Glutamatergic neuron (in vitro differentiated cells): Measurements from ENCODE around the gene GRID1. TPM values are rescaled to one million over a fixed set of nuclear protein-coding genes. Genes with fewer than 3 reads are reported as not detected.

Experiments
- DNase-seq: peaks from one replicate; pipeline ENCODE4 v3.0.0; 2022
- H3K27ac Mint-ChIP-seq: one replicate; pipeline ENCODE4 v1.8.0; 2020; ENCODE audit warnings: mild to moderate bottlenecking, mixed read lengths, inconsistent platforms; ENCODE audit not compliant: unreplicated experiment
- H3K27me3 Mint-ChIP-seq: one replicate; pipeline ENCODE4 v1.8.0; 2020; ENCODE audit warnings: mild to moderate bottlenecking, moderate library complexity, mixed read lengths, inconsistent platforms; ENCODE audit not compliant: unreplicated experiment
- H3K36me3 Mint-ChIP-seq: one replicate; pipeline ENCODE4 v1.8.0; 2020; ENCODE audit warnings: mild to moderate bottlenecking, mixed read lengths, inconsistent platforms; ENCODE audit not compliant: unreplicated experiment
- H3K4me1 Mint-ChIP-seq: one replicate; pipeline ENCODE4 v1.8.0; 2020; ENCODE audit warnings: mild to moderate bottlenecking, low read depth, mixed read lengths, inconsistent platforms; ENCODE audit not compliant: unreplicated experiment
- H3K4me3 Mint-ChIP-seq: one replicate; pipeline ENCODE4 v1.8.0; 2020; ENCODE audit warnings: mild to moderate bottlenecking, mixed read lengths, inconsistent platforms; ENCODE audit not compliant: unreplicated experiment
- H3K9me3 Mint-ChIP-seq: one replicate; pipeline ENCODE4 v1.8.0; 2020; ENCODE audit warnings: mild to moderate bottlenecking, moderate library complexity, mixed read lengths, inconsistent platforms; ENCODE audit not compliant: unreplicated experiment
- total RNA-seq: library from RNA; stranded (reverse); fragmentation: NEBNext Ultra II Directional; extraction: Animal tissue kit (Norgen Biotek cat#: 25700); gene quantifications from one replicate; pipeline ENCODE4 v1.2.1, GENCODE V29; 2021; ENCODE audit not compliant: unreplicated experiment
- TF ChIP-seq, protein P1 (sequence below): fragments of 200-600 bp; sonication (generic); IDR thresholded peaks from one replicate; pipeline ENCODE4 v1.5.0; 2021; ENCODE audit not compliant: partially characterized antibody, unreplicated experiment

The GRID1 gene
- total RNA-seq, 1 donor from 2014 or later = 8.0 TPM

- no peaks in the 10 kb centered on the region for H3K36me3 Mint-ChIP-seq
- peaks cover 20% of the 10 kb centered on the region for H3K9me3 Mint-ChIP-seq
- TF ChIP-seq, protein P1, sequence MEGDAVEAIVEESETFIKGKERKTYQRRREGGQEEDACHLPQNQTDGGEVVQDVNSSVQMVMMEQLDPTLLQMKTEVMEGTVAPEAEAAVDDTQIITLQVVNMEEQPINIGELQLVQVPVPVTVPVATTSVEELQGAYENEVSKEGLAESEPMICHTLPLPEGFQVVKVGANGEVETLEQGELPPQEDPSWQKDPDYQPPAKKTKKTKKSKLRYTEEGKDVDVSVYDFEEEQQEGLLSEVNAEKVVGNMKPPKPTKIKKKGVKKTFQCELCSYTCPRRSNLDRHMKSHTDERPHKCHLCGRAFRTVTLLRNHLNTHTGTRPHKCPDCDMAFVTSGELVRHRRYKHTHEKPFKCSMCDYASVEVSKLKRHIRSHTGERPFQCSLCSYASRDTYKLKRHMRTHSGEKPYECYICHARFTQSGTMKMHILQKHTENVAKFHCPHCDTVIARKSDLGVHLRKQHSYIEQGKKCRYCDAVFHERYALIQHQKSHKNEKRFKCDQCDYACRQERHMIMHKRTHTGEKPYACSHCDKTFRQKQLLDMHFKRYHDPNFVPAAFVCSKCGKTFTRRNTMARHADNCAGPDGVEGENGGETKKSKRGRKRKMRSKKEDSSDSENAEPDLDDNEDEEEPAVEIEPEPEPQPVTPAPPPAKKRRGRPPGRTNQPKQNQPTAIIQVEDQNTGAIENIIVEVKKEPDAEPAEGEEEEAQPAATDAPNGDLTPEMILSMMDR = no peak
- peak; percentile 32 for DNase-seq
- H3K4me3 Mint-ChIP-seq = peak overlapping the region; percentile 85
- H3K27ac Mint-ChIP-seq = peak overlapping the region; percentile 9
- peaks cover 37% of the 10 kb centered on the region for H3K27me3 Mint-ChIP-seq
- peaks cover 1% of the 10 kb centered on the region for H3K4me1 Mint-ChIP-seq
Observed at GRCh38 chr10:86365346-86366032, 1.1 kb downstream of the GRID1 start.

DNA sequence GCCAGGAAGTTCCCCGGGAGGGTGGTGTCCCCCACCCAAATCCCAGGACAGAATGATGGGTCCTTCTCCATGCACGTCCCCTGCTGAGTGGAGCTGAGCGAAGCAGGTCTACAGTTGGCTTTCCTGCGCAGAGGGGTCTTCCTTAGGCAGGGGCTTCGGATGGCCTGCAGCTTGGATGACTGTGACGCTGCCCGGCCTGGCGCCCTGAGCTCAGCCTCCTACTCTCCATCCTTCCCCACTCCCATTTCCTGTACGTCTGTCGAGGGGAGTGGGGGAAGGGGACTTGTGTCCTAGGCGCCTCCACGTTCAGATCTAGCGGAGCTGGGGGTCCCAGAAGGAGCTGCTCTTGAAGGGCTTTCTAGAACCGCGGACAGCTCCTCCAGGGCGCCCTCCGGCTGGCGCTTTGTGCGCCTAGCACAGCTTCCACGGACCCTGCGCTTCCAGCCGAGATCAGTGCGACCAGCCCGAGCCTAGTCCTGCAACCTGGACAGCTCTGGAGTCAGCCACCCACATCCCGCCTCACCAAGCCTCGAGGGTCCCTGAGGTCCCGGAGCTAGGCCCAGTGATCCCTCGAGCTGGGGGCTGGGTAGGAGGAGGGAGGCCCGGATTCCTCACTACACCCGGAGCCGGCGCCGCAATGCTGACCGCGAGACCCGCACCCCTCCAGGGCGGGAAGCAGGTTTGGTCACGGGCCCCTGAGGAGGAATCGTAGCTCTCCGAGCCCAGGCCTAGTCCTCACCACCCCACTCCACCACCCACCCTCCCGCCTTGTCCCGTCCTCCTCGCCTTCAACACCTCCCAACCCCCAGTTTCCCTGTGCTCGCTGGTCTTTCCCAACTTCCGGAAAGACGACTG lies 1.9 kb downstream of the GRID1 start:
- Mint-ChIP-seq H3K4me3 (peak overlapping the region; percentile 85), H3K27me3 (peaks cover 31% of the 10 kb centered on the region), H3K36me3 (no peaks in the 10 kb centered on the region), H3K4me1 (peaks cover 1% of the 10 kb centered on the region), H3K27ac (no peak overlapping the region), H3K9me3 (peaks cover 20% of the 10 kb centered on the region)
- TF ChIP-seq, protein P1 = no peak
- DNase-seq = peak; percentile 45

DNA sequence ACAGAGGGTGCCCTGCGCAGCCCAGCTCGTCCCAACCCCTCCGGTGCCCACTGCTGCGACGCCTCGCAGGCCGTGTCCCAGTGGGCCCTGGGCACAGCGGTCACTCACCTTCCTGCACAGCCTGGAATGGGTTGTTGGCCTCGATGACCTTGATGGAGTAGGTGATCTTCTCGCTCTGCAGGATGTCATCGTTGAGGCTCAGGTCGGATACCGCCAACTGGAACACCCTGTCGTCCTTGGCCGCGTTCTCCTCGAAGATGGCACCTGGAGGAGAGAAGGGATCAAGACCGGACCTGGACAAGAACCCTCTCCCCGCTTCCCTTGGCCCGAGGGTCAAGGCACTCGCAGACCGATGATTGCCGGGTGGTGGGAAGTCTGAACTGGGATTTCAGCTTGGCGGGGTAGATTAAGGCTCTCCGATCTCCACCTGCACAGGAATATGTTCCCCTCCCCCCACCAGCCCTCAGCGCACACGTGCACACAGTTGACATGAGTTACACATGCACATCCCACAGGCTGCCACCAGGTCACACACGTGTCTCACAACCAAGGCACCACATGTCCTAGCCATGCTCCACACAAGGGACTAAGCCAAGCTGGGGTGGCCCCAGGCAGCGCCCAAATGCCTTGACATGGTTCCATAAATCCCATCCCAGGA lies 2.6 kb downstream of the GRID1 start:
- peaks cover 1% of the 10 kb centered on the region for H3K4me1 Mint-ChIP-seq
- no peaks in the 10 kb centered on the region for H3K36me3 Mint-ChIP-seq
- peaks cover 20% of the 10 kb centered on the region for H3K9me3 Mint-ChIP-seq
- TF ChIP-seq, protein P1 = peak; percentile 42
- H3K4me3 Mint-ChIP-seq = peak overlapping the region; percentile 85
- peak; percentile 26 for DNase-seq
- H3K27ac Mint-ChIP-seq = no peak overlapping the region
- peaks cover 31% of the 10 kb centered on the region for H3K27me3 Mint-ChIP-seq

- Mint-ChIP-seq H3K27ac (no peak overlapping the region), H3K36me3 (no peaks in the 10 kb centered on the region), H3K4me3 (peak overlapping the region; percentile 78), H3K9me3 (peaks cover 20% of the 10 kb centered on the region), H3K4me1 (peaks cover 1% of the 10 kb centered on the region), H3K27me3 (peaks cover 24% of the 10 kb centered on the region)
- peak; percentile 86 for DNase-seq
- TF ChIP-seq, protein P1 = peak; percentile 27
Observed at GRCh38 chr10:86363184-86363832, 3.3 kb downstream of the GRID1 start.
